Right hindlimb (tissue), 1 donor: ENCODE results near the gene PBX4.
"Not testable (repeated sequence)": the region's sequence is repeated elsewhere in the genome, so short reads cannot be mapped to it uniquely, and the experiment has no call there.

Experiments used
- DNase-seq: peaks from one replicate; pipeline ENCODE4 v3.0.0-alpha.2; 2018

PBX4 gene, protein sequence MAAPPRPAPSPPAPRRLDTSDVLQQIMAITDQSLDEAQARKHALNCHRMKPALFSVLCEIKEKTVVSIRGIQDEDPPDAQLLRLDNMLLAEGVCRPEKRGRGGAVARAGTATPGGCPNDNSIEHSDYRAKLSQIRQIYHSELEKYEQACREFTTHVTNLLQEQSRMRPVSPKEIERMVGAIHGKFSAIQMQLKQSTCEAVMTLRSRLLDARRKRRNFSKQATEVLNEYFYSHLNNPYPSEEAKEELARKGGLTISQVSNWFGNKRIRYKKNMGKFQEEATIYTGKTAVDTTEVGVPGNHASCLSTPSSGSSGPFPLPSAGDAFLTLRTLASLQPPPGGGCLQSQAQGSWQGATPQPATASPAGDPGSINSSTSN

DNA sequence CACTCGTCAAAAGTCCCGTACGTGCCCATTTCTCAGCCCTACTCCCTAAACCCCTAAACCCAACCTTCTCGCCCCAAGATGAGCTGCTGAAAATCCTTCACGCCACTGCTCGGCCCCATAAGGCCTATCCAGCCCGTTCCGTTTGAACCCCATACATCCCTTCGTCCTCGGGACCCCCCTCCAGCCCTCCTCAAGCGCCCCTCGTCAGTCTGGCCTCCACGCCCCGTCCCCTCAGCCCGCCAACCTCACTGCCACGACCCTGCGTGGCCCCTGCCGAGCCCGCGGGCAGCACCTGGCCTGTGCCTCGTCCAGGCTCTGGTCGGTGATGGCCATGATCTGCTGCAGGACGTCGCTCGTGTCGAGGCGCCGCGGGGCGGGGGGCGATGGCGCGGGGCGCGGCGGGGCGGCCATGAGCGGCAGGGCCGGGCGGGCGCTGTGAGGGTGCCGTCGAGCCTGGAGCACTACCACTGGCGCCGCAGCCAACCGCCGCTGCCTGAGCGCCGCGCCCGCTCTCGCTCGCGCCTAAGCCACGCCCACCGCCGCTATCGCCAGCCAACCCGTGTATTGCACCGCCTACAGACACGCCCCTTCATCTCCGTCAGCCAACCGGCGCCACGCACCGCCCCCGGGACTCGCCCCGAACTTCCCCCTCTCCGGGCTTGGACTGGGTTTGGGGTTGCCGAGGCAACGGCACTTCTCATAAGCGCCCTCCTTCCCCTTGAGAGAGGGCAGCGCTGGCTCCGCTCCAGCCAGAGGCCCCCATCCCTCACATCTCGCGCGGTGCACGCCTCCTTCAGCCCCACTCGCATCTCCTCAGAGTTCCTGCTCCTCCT is at the start of gene PBX4:
Gene PBX4, minus strand, starts transcription at position 469 of the 833 bp plus-strand sequence. Its CDS starts 58 bp downstream, at position 411.
- peak; percentile 97 for DNase-seq

DNA sequence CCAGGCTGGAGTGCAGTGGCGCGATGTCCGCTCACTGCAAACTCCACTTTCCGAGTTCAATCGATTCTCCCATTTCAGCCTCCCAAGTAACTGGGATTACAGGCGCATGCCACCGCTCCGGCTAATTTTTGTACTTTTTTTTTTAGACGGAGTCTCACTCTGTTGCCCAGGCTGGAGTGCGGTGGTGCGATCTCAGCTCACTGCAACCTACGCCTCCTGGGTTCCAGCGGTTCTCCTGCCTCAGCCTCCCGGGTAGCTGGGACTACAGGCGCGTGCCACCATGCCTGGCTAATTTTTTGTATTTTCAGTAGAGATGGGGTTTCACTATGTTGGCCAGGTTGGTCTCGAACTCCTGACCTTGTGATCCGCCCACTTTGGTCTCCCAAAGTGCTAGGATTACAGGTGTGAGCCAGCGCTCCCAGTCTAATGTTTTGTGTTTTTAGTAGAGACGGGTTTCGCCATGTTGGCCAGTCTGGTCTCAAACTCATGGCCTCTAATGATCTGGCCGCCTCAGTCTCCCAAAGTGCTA is 47.0 kb upstream of the PBX4 start:
- DNase-seq: not testable (repeated sequence)

DNA sequence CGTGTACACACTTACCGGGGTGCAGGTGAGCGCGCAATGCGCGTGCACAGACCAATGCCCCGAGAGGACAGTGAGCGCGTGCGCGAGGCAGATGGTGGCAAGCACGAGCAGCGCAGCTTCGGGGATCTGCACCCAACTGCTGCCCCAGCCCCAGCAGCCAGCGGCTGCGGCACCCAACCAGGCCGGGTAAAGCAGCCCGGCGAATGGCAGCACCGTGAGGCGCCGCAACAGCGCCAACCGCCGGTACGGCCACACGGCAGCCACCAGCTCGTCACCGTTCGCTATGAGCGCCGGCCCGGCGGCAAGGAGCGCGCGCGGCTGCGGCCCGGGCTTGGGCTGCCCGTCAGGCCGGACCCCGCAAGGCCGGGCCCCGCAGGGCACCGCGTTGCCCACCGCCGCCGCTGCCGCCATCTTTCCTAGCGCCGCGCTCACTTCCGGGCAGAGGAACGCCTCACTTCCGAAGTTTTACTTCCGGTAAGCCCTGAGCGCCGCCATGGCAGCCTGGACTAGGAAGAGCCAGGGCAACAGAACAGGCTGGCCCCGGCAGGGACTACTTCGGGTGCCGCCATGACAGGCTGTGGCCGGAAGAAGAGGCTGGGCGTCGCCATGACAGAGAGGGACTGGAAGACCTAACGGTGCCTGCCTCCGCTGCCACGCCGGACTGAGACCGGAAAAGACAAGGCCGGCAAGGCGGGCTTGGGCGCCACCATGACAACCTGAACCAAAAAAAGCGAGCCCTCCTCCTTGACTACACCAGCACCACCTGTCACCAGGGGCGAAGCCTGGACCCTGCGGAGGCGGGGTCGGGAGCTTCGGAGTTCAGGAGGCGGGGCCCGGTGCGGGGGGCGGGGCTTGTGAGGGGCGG is 45.0 kb upstream of the PBX4 start, which contains the start of gene ATP13A1:
Gene ATP13A1, minus strand, starts transcription at position 421 of the 865 bp plus-strand sequence. Its CDS starts 10 bp downstream, at position 411.
- peak; percentile 98 for DNase-seq

DNA sequence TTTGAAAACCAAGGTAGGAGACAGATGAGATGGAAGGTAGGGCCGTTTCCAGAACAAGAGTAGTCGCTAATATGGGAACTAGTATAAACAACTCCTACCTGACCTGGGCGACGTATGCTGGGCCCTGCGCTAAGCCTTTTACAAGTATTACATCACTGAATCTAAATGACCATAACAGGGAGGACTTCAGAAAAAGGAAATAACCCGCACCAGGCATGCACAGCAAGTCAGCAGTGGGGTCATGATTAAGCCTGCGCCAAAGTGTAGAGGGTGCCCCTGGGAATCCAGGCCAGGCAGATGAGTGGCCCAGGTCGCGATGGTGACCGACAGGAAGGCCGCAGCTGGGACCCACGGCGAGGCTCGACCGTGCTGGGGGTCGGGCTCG is 44.4 kb upstream of the PBX4 start:
- DNase-seq: no peak

DNA sequence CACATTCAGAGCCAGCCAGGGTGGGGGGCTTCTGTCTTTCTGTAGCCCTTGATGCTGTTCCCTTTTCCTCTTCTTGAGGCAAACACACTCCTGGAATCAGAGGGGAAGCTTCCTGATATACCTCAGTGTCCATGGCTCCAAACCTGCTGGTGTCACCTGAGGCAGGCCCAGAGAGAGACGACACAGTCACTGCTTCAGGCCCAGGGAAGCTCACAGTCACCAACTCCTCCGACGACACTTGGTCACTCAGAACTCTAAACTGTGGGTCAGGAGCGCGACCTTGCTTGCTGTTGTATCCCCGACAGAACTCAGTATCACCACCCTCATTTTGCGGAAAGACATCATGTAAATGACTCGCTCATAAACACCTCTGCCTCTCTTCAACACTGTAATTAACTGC is 43.9 kb upstream of the PBX4 start:
- no peak for DNase-seq

DNA sequence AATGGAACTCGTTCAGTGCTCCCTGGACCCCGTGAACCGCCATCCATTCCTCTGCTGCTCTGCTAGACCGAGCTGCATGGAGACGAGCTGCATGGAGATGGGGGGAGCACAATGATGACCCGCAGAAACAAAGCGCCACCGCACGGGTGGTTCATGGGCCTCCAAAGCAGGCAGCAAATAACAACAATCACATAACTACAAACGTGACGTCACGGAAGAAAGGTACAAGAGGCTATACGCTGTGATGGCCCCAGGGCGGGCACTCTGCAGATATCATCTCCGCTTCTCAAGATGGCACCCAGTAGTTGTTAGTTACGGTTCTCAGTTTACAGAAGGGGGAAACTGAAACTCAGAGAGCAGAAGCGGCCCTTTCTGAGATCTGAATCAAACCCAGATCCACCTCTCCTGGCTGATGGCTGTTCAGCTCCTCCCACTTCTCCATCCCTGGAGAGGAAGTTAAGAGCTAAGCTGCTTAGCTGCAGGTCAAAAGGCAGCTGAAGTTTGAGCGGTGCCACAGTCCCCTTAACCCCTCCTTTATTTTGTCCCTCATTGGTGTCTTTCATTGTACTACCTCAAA is 43.3 kb upstream of the PBX4 start:
- DNase-seq: no peak

DNA sequence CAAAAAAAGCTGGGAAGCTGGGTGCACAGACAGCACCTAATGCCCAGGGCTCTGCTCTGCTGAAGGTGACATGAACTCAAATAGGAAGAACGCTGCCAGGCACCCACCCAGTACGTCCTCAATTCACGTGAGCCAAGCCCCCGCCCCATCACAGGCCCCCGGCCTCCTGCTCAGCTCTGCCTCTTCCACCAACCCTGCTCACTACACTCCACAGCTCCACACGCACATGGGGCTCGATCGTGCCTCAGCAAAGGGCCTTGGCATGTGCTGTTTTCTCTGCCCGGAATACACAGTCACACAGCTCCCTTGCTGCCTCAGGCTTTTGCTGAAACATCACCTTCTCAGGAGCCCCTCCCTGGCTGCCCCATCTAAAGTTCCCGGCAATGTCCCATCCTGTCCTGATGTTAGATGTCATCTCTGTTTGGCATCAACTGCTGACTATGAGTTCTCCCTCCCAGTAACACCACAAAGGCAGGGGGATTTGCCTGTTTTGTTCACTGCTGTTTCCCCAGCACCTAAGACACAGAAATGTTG is 42.7 kb upstream of the PBX4 start:
- DNase-seq: no peak

DNA sequence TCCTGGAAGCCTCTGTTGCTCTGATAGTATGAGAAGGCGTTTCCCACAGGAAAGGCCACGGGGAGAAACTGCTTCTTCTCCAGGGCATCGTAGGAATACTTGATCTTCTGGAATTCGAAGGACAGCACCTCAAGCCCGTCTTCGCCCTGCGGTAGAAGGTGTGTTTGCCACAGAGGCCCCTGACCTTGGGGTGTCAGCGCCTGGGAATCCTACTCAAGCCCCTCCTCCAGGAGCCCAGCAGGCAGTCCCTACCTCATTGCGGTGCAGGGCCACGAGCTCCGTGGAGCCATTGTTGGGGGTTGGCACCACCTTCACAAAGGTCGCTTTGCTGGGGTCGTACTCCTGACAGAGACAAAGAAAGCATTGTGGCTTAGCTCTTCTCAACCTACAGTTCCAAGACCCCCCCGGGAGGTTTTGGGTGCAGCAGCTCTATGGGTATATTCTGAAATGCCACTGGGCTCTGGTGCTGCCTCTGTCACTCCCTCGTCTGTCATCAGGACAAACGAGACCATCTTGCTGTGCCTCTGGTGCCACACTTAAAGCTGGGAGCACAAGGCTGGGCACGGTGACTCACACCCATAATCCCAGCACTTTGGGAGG is 41.3 kb upstream of the PBX4 start:
- no peak for DNase-seq

DNA sequence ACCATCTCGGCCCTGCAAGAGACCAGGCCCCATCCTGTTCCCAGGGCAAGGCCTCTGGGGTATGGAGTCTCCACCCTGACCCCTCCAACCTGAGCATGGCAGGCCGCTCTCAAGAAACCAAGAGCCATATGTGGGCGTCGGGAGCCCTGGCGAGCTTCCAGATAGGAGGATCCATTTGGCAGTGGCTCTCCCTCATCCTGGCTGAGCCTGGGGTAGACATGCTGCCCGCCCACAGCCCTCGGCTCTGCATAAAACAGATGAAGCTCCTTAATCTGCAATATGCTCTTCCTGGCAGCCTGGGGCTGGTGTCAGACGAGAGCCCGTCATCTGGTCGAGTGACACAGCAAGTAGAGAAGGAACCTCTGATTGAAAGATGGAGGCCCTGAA is 38.9 kb upstream of the PBX4 start:
- DNase-seq: no peak

DNA sequence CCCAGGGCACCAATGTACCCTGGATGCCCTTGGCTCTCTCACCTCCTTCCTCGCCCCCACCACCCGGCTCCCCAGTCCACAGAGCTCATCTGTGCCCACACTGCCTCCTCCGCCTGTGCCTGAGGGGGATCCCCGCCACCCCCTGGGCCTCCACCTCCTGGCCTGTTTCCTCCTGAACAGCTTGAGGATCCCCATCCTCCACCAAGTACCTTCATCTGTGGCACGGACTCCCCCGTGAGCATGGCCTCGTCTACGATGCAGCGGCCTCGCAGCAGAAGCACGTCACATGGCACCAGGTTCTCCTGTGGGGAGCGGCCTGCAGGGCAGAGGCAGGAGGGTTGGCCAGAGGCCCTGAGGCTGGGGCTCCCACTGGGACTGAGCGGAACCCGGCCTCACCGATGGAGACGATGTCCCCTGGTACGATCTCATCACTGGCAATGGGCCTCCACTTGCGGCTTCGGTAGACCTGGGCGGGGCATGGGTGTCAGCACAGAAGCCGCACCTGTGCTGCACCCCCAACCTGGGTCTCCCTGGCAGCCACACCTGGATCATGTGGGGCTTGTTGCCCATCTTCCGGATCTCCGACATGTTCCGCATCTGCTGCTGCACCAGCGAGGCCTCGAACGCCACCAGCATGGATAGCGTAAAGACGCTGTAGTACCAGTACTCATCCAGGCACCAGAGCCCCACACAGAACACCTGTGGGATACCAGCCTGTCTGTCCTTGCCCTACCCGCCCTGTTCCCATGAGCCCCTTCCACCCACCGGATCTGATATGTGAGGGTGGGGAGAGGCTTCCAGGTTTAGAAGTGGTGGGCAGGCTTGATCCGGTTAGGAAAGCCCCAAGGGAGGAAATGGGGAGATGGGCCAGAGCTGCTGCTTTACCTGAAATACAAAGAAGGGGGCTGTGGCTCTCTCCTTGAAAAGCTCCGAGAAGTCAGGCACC is 38.2 kb upstream of the PBX4 start:
- peak; percentile 18 for DNase-seq

DNA sequence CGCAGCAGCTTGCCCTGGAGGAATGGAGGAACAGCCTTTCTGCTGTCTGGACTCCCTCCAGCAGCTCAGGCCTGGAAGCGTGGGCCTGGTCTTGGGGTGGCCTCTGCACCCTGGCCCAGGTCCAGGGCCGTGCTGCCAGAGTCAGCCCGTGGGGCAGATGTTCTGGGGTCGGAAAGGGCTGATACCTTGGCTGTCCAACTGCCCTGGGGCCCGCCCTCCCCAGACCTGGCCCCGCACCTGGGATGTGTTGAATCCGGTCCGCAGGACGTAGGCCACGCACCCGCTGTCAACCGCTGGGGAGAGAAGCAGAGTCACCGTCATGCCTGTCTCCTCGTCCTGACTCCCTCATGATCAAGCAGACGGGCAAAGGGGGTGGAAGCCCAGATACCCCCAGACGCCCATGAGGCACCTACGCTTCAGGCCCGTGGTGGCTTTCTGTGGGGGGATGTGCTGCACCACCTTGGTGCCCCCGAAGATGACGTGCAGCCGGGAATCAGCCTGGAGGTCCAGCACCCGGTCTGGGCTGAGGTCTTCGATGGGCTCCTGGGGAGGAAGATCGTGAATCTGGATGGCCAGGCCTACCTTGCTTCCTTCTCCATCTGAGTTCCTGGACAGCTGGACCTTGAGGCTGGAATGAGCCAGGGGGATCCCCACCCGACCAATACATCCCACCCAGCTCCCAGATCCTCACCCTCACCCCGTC is 37.3 kb upstream of the PBX4 start:
- peak; percentile 21 for DNase-seq

DNA sequence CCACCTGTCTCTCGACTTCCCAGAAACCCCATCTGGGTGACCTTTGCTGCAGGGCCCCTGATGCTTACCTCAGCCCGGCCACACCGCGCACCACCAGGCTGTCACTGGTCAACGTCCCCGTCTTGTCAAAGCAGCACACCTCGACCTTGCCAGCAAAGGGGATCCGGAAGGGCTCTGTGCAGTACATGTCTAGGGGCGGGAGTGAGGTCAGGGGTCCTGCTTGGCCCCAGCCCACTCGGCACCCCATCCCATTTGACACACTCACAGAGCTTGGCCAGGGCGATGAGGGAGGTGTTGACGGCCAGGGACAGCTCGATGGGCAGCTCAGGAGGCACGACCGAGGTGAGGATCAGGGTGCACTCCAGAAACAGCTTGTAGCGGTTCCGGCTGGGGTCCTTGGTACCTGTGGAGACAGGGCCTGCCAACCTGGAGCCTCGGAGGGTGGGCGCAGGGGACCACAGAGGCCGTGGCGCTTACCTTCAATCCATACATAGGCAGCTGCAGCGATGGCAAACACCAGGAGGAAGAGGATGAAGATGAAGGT is 36.6 kb upstream of the PBX4 start:
- DNase-seq: no peak

DNA sequence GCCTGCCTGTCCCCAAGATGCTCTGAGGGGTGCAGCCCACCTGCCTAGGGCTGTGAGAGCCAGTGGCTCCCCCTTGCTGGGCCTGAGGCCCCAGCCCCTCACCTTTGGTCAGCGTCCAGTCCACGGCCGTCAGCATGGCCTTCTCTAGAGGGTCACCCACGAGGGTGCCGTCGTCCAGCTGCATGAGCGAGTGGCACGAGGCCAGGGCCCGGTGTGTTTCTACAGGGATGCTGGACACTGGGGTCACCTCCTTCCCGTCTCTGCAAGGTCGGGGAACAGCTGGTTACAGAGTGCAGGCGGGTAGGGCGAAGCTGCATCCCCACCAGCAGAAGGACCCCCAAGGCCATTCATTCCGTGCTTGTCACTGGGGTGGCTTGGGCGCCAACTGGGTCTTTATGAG is 36.0 kb upstream of the PBX4 start:
- peak; percentile 17 for DNase-seq

DNA sequence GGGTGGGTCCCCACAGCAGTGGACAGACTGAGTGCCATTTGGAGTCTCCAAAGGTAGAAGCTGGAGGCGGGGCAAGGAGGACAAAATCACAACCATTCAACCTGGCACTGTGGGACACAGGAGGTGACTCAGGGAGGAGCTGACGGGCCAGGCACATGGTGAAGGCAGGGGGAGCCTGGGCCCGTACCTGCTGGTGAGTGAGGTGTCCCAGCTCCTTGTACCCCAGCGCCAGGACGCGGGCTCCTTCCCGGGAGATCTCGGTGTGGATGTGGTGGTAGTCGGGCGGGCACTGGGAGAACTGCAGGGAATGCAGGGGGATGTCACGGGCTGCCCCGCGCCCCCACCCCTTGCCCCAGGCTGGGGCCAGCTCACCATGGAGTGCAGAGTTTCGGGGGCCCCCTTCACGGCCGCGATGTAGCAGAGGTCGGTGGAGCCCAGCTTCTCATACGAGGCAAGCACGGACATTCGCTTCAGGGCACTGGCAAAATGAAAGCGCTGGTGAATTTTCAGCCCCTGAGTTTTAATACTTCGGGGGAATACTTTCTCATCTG is 35.2 kb upstream of the PBX4 start:
- DNase-seq: peak; percentile 15

DNA sequence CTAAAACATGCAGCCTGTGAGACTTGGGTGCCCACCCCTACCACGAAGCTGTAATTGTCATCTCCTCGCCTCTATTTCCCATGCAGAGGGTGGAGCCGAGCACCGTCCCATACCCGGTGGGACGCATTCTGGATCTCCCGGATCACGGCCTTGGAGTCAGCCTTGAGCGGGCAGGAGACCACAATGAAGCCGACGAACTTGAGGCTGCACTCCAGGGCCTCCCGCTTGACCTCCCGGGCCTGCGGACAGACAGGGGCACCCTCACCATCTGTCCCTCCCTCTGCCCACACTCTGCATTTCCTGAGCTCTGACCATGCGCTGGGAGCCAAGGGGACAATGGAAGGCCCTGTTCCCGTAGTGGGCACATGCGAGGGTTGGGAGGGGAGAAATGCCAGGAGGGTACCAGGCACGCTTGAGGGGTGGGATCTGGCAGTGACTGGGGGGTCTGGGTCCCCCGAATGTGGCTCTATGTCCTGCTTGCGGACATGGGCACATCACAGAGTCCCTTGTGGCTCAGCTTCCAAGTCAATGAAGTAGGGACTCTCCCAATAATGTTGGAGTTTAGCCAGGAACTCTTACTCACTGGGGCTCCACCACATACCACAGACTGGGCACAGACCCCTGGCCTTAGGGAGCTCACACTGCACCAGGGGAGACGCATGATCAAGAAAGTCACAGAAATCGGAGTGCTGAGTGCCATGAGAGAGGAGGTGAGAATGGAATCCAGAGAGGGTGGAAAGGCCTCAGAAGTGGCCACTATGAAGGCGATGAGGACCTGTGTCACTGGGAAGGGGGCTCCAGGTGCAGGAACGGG is 34.2 kb upstream of the PBX4 start:
- DNase-seq: peak; percentile 15

DNA sequence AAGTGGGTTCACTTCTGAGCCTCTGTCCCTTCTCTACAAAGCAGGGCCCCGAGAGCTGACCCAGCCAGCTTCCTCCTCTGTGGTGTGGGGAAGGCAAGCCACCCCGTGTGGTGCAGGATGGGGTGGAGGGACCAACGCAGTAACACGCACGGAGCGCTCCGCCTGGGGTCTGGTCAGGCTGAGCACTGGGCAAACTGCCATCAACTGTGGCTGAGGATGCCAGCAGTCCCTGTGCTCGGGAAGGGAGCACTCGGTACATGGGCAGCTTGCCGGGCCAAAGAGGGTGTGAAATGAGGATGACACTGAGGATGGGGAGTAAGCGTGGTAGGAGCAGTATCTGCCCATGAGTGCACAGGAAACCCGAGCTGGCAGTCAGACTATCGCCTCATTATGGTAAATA is 32.6 kb upstream of the PBX4 start:
- DNase-seq: no peak

DNA sequence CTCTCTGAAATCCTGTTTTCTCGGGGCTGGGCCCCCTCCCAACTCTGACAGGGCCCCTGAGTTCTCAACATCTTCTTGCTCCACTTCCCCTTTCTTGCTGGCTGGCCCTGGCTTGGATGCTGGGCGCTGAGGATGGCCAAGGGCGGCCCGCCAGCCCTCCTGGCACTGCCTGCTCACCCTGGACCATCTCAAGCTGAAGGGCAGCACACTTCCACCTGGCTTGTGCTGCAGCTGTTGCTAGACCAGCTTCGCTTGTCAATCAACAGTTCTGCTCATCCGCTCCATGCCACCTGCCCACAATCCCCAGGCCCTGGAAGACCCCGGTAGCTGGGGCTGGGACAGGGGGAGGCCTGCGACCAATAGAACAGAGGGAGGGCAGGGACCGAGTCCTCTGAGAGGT is 31.8 kb upstream of the PBX4 start:
- no peak for DNase-seq

DNA sequence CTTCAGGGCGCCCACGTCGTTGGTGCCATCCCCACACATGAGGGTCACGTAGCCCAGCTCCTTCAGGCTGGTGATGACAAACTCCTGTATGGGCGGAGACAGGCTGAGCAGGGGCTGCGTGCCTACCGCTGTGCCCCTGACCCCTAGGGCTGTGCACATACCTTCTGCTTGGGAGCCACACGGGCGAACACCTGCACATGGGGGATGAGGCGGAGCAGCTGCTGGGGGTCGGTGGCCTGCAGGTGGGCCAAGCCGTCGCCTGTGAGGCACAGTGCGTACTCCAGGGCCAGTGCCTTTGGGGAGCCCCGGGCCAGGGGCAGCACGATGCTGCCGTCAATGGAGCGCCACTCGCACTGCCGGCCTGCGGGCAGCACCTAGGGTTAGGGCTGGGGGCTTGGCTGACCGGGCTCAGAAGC is 31.1 kb upstream of the PBX4 start:
- no peak for DNase-seq
